ENCODE results near the gene PTPRD. TPM values are rescaled to one million over a fixed set of nuclear protein-coding genes. Genes with fewer than 3 reads are reported as not detected.

The PTPRD gene
- total RNA-seq, 2 donors from 2014 or later = 60.1 to 75.7 TPM

GRCh38 chr9:8536845-8537244 is 2076.0 kb downstream of the PTPRD start:
- no peak for DNase-seq
- Histone ChIP-seq H3K4me3 (no peak overlapping the region), H3K36me3 (no peaks in the 10 kb centered on the region), H3K9me3 (no peaks in the 10 kb centered on the region), H3K27me3 (no peaks in the 10 kb centered on the region), H3K27ac (no peak overlapping the region), H3K4me1 (no peaks in the 10 kb centered on the region), H3K9ac (ENCODE audit: low read depth in 2 of 2, low read length in 2 of 2) (no peak overlapping the region)
- intact Hi-C loops (cut with DNase I) = no loop called here
- TF ChIP-seq CTCF (IDR thresholded peaks at IDR 0.05) = no peak

- Histone ChIP-seq H3K27ac (no peak overlapping the region), H3K9me3 (no peaks in the 10 kb centered on the region), H3K4me1 (no peaks in the 10 kb centered on the region), H3K4me3 (no peak overlapping the region), H3K36me3 (no peaks in the 10 kb centered on the region), H3K9ac (ENCODE audit: low read depth in 2 of 2, low read length in 2 of 2) (no peak overlapping the region), H3K27me3 (no peaks in the 10 kb centered on the region)
- DNase-seq = no peak
- no peak for TF ChIP-seq CTCF (IDR thresholded peaks at IDR 0.05)
- intact Hi-C loops (cut with DNase I) = no loop called here
Observed at GRCh38 chr9:8534828-8535227, 2078.0 kb downstream of the PTPRD start.

GRCh38 chr9:8533681-8534080 is 2079.1 kb downstream of the PTPRD start:
- no peaks in the 10 kb centered on the region for H3K4me1 ChIP-seq
- intact Hi-C loops (cut with DNase I) = no loop called here

GRCh38 chr9:8531826-8532415 is 2080.9 kb downstream of the PTPRD start:
- TF ChIP-seq CTCF (IDR thresholded peaks at IDR 0.05) = no peak
- H3K36me3 ChIP-seq = no peaks in the 10 kb centered on the region
- H3K9me3 ChIP-seq = no peaks in the 10 kb centered on the region
- no peak overlapping the region for H3K27ac ChIP-seq
- H3K27me3 ChIP-seq = no peaks in the 10 kb centered on the region
- intact Hi-C loops (cut with DNase I) = no loop called here
- H3K4me3 ChIP-seq = no peak overlapping the region
- H3K9ac ChIP-seq (ENCODE audit: low read depth in 2 of 2, low read length in 2 of 2) = no peak overlapping the region
- DNase-seq = no peak
- H3K4me1 ChIP-seq = no peaks in the 10 kb centered on the region

More at GRCh38 chr9:8533681-8534080, 2079.1 kb downstream of the PTPRD start:
- no peak for TF ChIP-seq CTCF (IDR thresholded peaks at IDR 0.05)
- Histone ChIP-seq H3K4me3 (no peak overlapping the region), H3K36me3 (no peaks in the 10 kb centered on the region), H3K9ac (ENCODE audit: low read depth in 2 of 2, low read length in 2 of 2) (no peak overlapping the region), H3K27me3 (no peaks in the 10 kb centered on the region), H3K9me3 (no peaks in the 10 kb centered on the region), H3K27ac (no peak overlapping the region)
- no peak for DNase-seq

GRCh38 chr9:8521112-8521511 is 2091.7 kb downstream of the PTPRD start:
- intact Hi-C loops (cut with DNase I) = no loop called here
- no peak for DNase-seq

More at GRCh38 chr9:8521112-8521511, 2091.7 kb downstream of the PTPRD start:
- Histone ChIP-seq H3K36me3 (no peaks in the 10 kb centered on the region), H3K9ac (ENCODE audit: low read depth in 2 of 2, low read length in 2 of 2) (no peak overlapping the region), H3K4me3 (no peak overlapping the region), H3K27ac (no peak overlapping the region), H3K4me1 (no peaks in the 10 kb centered on the region), H3K27me3 (no peaks in the 10 kb centered on the region), H3K9me3 (no peaks in the 10 kb centered on the region)
- TF ChIP-seq CTCF (IDR thresholded peaks at IDR 0.05) = no peak
